T-helper 1 cell (primary cell): ENCODE results near the gene HES1.
"Not testable (repeated sequence)": the region's sequence is repeated elsewhere in the genome, so short reads cannot be mapped to it uniquely, and the experiment has no call there.

Experiments
- DNase-seq, 5 donors: peaks; one replicate each; pipeline ENCODE4 v3.0.0-alpha.2; 2012 to 2020

Gene HES1

DNA sequence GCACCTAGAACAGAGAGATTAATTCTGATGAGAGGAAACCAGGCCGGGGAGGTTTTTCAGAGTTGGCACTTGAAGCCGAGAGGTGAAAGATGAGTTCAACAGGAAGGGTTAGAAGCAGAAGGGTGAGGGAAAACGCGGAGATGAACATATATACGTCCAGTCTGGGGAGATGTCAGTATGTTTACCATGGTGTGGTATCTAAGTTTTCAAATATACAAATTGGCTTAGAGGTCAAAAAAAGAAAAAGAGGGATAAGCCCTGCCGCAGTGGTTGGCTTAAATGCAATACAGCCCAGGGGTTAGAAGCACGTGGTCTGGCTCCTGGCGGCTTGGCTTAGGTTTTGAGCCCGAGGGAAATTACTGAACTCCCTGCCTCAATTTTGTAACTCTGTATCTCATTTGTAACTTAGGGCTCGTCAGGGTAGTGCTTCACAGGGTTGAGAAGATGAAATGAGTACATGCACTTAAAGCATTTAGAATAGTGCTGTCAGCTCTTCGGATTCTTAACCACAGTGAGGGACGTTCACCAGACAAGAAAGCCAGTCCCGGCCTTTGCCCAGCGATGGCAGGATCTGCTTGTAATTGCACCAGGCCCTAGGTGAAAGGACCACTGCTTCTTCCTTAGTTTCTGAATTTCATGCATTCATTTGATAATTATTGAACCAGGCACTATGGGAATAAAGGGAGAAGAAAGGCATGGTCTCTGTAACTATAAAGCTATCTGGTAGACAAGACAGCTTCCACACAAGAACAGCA, 6.4 kb downstream of the HES1 start:
- DNase-seq, result no peak

GRCh38 chr3:194145702-194146101, 9.8 kb downstream of the HES1 start:
- no peak for DNase-seq

DNA sequence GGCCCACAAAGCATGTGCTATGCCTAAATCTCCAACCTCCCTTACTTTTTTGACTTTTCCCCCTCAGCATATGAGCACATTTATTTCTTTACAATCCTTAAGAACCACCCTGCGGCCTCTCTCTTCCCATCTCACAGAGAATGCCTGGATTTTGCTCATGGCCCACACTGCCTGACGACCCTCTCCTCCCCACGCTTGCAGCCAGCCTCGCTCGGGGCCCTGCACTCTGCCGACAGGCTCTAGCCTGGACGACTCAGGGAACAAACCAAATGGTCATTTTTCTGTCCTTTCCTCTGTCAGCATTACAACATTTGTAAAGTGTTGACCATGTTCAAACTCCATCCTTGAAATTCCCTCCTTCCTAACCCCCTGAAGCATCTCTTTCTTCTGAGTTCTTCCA, 11.7 kb downstream of the HES1 start:
- DNase-seq, result no peak

DNA sequence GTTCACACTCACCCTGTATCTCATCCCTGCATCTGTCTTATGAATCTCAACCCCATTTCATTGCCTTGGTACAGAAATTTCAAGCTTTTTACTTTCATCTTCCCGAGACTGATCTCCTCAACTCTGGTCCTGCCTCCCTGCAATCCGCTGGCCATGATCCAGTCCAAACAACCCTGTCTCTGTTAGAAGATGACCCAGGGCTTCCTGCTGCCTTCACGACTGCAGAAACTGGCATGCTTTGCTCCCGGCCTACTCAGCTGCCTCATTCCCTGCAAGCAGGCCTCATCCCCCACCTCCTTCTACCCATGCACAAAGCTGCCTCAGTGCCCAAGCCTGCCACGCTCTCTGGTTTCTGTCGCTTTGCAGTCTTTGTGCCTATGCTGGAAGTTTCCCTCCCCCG, 12.4 kb downstream of the HES1 start:
- no peak for DNase-seq

GRCh38 chr3:194150252-194150934, 14.4 kb downstream of the HES1 start:
- DNase-seq, result no peak

DNA sequence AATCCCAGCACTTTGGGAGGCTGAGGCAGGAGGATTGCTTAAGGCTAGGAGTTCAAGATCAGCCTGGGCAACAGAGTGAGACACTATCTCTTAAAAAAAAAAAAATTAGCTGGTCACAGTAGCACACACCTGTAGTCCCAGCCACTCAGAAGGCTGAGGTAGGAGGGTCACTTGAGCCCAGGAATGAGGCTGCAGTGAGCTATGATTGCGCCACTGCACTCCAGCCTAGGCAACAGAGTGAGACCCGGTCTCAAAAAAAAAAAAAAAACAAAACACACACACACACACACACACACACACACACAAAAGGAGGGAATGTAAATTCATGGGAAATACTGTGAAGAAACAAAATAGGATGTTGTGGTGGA, 15.0 kb downstream of the HES1 start:
- not testable (repeated sequence) for DNase-seq

DNA sequence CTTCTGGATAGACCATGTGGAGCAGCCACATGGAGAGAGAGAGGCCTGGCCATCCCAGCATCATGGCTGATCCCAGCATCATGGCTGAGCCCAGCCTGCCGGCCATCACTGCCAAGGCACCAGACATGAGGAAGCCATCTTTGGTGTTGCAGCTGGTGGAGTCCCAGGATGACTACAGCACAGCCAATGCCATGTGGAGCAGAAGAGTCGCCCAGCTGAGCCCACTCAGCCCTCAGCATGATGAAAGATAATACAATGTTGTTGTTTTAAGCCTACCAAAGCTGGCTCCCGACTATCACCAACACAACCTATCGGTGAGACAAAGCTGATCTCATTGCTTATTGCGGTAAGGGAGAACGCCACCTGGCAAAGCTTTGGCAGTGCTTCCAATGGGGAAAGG, 18.4 kb downstream of the HES1 start:
- no peak for DNase-seq

DNA sequence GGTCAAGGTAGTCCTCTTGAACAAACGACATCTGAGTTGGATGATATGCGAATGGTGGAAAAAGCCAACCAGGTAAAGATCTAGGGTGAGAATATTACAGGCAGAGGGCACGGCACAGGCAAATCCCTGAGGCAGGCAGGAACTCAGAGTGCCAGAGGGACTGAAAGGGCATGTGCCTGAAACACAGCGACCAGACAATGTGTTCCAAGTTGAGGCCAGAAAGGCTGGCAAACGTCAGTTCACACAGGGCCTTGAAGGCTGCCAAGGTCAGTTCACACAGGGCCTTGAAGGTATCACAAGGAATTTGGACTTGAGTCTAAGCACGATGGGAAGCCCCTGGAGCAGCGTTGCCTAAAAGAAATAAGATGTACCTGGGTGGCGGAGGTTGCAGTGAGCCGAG, 20.1 kb downstream of the HES1 start:
- DNase-seq, result no peak

GRCh38 chr3:194158942-194159439, 23.0 kb downstream of the HES1 start:
- DNase-seq, result no peak

DNA sequence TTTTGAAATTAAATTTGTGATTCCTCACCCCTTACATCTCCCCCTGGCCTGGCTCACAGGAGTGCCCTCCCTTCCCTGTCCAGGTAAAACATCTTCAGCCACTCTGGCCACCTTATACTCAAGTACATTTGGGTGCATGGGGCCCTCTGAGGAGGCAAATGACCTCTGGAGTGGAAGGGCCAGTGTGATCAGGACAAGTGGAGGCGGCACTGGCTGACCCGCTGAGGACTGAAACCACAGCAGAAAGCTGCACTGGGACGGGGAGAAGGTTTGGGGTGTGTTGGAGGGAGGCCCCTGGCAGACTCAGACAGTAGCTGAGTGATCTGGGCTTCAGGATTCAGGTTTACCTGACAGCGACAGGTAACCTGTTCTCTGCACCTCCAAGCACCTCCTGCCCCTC, 24.2 kb downstream of the HES1 start:
- DNase-seq, result no peak

DNA sequence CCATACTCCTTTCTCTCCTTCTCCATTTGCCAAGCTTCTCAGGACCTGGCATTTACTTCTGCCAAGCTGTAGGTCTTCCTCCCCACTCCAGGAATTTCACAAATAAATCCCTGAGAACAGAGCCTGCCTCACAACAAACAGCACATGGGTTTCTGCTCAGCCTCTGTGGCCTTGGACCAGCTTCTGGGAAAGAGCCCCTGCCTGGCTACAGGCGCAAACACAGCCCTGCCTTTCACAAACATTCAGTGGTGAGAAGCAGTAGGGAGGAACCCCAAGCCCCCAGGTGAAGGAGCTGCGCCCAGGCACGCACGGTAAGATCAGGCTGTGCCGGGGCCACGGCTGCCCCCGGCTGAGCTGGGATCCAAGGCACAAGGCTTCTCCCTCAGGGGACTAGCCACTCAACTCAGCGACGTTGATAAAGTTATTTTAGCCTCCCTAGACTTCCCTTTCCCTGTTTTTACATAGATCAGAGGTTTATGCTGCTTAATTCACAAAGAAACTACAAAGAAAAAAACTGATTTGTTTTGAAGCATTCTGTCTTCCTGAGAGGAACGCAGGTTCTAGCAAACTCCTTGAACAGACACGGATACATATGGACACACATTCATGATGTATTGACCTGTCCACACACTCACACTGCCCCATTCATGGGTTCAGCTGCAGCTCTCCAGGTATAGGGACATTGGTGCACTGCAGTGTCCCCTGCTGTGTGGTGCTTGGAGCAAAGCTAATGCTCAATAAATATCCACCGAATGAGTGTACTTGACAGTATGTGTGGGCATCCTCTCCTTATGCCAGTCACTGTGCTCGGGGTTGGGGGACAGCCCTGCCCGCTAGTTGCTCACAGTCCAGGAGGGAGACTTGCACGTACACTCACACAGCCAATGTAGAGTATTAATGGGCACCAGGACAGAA, 25.4 kb downstream of the HES1 start:
- no peak for DNase-seq

GRCh38 chr3:194162070-194162678, 26.2 kb downstream of the HES1 start:
- DNase-seq, result no peak

DNA sequence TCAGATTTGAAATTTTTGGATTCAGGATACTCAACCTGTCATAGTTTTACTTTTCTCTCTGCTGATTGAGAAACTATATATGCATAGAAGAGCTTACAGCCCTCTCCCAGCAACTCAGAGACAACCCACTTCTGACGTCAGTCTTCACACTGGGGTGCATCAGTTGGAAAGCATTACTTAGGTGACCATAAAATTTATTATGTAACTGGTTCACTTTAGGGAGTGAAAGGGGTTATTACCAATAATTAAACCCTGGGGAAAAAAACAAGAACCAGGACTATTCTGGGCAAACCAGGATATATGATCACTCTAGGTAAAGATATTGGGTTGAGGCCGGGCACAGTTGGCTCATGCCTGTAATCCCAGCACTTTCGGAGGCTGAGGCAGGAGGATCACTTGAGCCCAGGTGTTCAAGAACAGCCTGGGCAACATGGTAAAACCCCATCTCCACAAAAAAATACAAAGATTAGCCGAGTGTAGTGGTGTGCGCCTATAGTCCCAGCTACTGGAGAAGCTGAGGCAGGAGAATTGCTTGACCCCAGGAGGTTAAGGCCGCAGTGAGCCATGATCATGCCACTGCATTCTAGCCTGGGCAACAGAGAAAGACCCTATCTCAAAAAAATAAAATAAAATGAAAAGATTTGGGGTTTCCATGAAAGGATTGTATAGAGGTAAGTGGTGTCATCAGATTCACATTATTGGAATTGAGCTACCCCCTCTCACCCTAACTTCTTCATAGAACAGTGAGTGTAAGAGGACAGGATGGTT, 27.1 kb downstream of the HES1 start:
- DNase-seq, result no peak

DNA sequence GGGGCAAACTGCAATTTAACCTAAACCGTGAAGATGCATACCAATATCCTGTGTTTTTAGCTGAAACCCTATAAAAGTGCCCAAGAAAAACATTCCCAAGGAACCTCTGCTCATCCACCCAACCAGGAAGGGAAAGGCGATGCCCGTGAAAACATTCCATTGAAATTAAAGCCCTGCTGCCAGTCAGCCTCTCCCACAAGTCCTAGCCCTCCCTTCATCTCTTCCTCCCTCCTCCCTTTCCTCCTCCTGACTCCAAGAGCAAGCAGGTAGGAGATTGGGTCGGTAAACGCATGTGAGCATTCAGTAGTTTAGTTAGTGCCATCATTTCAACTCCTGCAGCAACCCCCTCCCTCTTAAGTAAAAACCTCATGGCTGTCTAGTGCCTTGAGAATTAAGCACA, 27.7 kb downstream of the HES1 start:
- DNase-seq, result no peak

DNA sequence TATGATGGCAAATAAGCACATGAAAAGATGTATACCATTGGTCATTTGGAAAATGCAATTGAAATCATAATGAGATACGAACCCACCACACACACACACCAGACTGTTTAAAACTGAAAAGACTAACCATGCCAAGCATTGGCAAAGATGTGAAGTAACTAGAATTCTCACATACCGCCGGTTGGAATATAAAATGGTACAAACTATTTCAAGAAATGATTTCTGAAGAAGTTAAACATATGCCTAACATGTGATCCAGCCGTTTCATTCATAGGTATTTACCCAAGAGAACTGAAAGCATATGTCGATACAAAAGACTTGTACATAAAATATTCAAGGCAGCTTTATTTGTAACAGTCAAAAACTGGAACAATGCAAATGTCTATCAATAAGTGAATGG, 28.9 kb downstream of the HES1 start:
- DNase-seq, result no peak

DNA sequence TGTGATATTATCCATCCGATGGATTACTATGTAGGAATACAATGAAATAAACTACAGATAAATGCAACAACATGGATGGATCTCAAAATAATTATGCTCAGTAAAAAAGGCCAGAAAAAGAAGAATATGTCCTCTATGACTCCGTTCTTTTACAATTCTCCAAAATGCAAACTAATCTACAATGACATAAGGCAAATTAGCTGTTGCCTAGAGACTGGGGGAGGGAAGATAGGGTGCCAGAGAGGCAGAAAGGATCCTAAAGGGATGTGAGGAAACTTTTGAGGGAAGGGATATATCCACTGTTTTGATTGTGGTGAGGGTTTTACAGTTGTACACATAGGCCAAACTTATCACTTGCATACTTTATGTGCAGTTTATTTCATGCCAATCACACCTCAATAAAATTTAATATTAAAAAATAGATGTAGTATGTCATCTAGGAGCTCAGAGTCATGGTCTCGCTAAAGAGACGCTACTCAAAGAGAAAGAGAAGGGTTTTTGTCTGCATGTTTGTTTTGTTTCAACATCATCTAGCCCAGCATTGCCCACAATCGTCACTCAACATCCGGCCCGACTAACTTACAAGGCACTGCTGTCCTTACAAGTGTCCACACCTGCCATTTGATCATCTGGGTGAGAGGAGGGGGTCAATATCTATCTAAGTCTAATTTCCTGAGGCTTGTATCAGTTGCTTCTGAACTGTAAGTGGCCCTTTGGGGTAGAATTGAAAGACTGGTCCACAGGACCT, 29.5 kb downstream of the HES1 start:
- no peak for DNase-seq

GRCh38 chr3:194166682-194167479, 30.9 kb downstream of the HES1 start:
- no peak for DNase-seq

GRCh38 chr3:194167480-194168282, 31.7 kb downstream of the HES1 start:
- no peak for DNase-seq

- no peak for DNase-seq
Measured at GRCh38 chr3:194168994-194169393, 33.0 kb downstream of the HES1 start.

DNA sequence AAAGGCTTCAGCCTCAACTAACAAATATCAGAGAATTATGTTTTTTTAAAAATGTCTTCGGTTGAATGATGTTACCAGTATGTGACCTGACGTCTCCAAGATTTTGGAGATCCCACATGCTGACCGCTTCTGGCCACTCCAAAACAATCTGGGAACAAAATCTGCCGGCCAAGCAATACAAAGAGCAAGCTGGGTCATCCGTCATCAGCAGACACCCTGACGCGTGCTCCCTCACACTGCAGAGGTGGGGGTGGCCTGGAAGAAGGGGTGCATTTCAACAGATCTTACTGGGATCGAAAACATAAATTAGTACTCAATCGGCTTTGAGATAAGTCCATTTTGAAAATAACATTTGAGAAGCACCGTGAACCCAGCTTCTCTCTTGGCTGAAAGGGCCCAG, 33.6 kb downstream of the HES1 start:
- DNase-seq, result no peak
